SHP77 (cell line): ENCODE results near the gene SMARCA2.
"Not testable (repeated sequence)": the region's sequence is repeated elsewhere in the genome, so short reads cannot be mapped to it uniquely, and the experiment has no call there.

Experiments used
- DNase-seq, 2 experiments: peaks; one replicate each; lab custom pipeline; 2025; lab: John Stamatoyannopoulos, UW

SMARCA2 gene

GRCh38 chr9:2140600-2141223 lies 125.6 kb downstream of the SMARCA2 start:
- no peak for DNase-seq

- no peak for DNase-seq
Observed at GRCh38 chr9:2142212-2142611, 127.1 kb downstream of the SMARCA2 start.

- no peak for DNase-seq
Observed at GRCh38 chr9:2144619-2145018, 129.5 kb downstream of the SMARCA2 start.

- DNase-seq: no peak
Observed at GRCh38 chr9:2145746-2146145, 130.6 kb downstream of the SMARCA2 start.

- not testable (repeated sequence) for DNase-seq
Observed at GRCh38 chr9:2146700-2147099, 131.6 kb downstream of the SMARCA2 start.

- DNase-seq: no peak
Observed at GRCh38 chr9:2150338-2150737, 135.2 kb downstream of the SMARCA2 start.

- DNase-seq: no peak
Observed at GRCh38 chr9:2151171-2151570, 136.0 kb downstream of the SMARCA2 start.

- DNase-seq: no peak
Observed at GRCh38 chr9:2152966-2153629, 138.0 kb downstream of the SMARCA2 start.

- DNase-seq: no peak
Observed at GRCh38 chr9:2153630-2154217, 138.6 kb downstream of the SMARCA2 start.

GRCh38 chr9:2154731-2155130 lies 139.6 kb downstream of the SMARCA2 start:
- no peak for DNase-seq

- DNase-seq: no peak
Observed at GRCh38 chr9:2155966-2156365, 140.8 kb downstream of the SMARCA2 start.

GRCh38 chr9:2157277-2158110 lies 142.3 kb downstream of the SMARCA2 start:
- peak in 1 of 2 experiments; percentile 20 for DNase-seq

GRCh38 chr9:2158111-2158610 lies 143.0 kb downstream of the SMARCA2 start:
- DNase-seq: peak; percentile 10 to 24

GRCh38 chr9:2158766-2159430 lies 143.8 kb downstream of the SMARCA2 start:
- no peak for DNase-seq

GRCh38 chr9:2159521-2160454 lies 144.6 kb downstream of the SMARCA2 start:
- DNase-seq: no peak

- no peak for DNase-seq
Observed at GRCh38 chr9:2161661-2162060, 146.5 kb downstream of the SMARCA2 start.

- no peak for DNase-seq
Observed at GRCh38 chr9:2163231-2163885, 148.2 kb downstream of the SMARCA2 start.

- no peak for DNase-seq
Observed at GRCh38 chr9:2164268-2164667, 149.1 kb downstream of the SMARCA2 start.

GRCh38 chr9:2166203-2166602 lies 151.1 kb downstream of the SMARCA2 start:
- no peak for DNase-seq

GRCh38 chr9:2169035-2169434 lies 153.9 kb downstream of the SMARCA2 start:
- no peak for DNase-seq
